ENCODE data around the gene KCTD17.

The KCTD17 gene

GRCh38 chr22:37021041-37021440, 30.5 kb upstream of the KCTD17 start:
- DNase-seq = no peak

- DNase-seq = peak; percentile 65 to 69
Observed at GRCh38 chr22:37021710-37022482, 29.6 kb upstream of the KCTD17 start.

GRCh38 chr22:37022483-37023337, 28.8 kb upstream of the KCTD17 start:
- no peak for DNase-seq

GRCh38 chr22:37023743-37024338, 27.7 kb upstream of the KCTD17 start:
- DNase-seq = no peak

- no peak for DNase-seq
Observed at GRCh38 chr22:37024339-37025157, 27.0 kb upstream of the KCTD17 start.

- DNase-seq = no peak
Observed at GRCh38 chr22:37025500-37026070, 26.0 kb upstream of the KCTD17 start.

GRCh38 chr22:37026325-37026724, 25.2 kb upstream of the KCTD17 start:
- DNase-seq = no peak

- DNase-seq = no peak
Observed at GRCh38 chr22:37027556-37027955, 24.0 kb upstream of the KCTD17 start.

- DNase-seq = no peak
Observed at GRCh38 chr22:37028692-37029674, 22.6 kb upstream of the KCTD17 start.

- no peak for DNase-seq
Observed at GRCh38 chr22:37030560-37031281, 20.8 kb upstream of the KCTD17 start.

GRCh38 chr22:37032134-37032534, 19.4 kb upstream of the KCTD17 start:
- DNase-seq = no peak

- no peak for DNase-seq
Observed at GRCh38 chr22:37032535-37033460, 18.7 kb upstream of the KCTD17 start.

- DNase-seq = no peak
Observed at GRCh38 chr22:37033605-37034430, 17.7 kb upstream of the KCTD17 start.

- no peak for DNase-seq
Observed at GRCh38 chr22:37036655-37037377, 14.7 kb upstream of the KCTD17 start.

GRCh38 chr22:37037669-37038068, 13.9 kb upstream of the KCTD17 start:
- no peak for DNase-seq

- no peak for DNase-seq
Observed at GRCh38 chr22:37039466-37039865, 12.1 kb upstream of the KCTD17 start.

GRCh38 chr22:37043209-37043827, 8.2 kb upstream of the KCTD17 start:
- DNase-seq = no peak
